Astrocyte of the spinal cord (primary cell): ENCODE results near the gene MS4A18.
"Not testable (repeated sequence)": the region's sequence is repeated elsewhere in the genome, so short reads cannot be mapped to it uniquely, and the experiment has no call there.

ENCODE experiments used
- DNase-seq: peaks from one replicate; pipeline ENCODE4 v3.0.0; 2011; ENCODE audit warnings: low read depth, low spot score
- H3K4me3 ChIP-seq: 2 replicates; pipeline ENCODE4 v1.5.1; 2011; ENCODE audit warnings: low read depth, mild to moderate bottlenecking, low read length, moderate library complexity
- CTCF ChIP-seq: IDR thresholded peaks from 2 replicates; pipeline ENCODE4 v1.5.1; 2012; ENCODE audit warnings: low read depth, mild to moderate bottlenecking, low read length, inconsistent platforms
- in situ Hi-C: cut with HindIII; loops from 2 replicates; pipeline ENCODE4 v1.10.0; 2017; ENCODE audit warnings: low sequenced_read_pairs

Gene MS4A18

GRCh38 chr11:60711276-60711675 is 13.2 kb upstream of the MS4A18 start:
- DNase-seq = no peak
- TF ChIP-seq CTCF = no peak
- in situ Hi-C loops = no loop called here
- no peak overlapping the region for H3K4me3 ChIP-seq

GRCh38 chr11:60713423-60713822 is 11.1 kb upstream of the MS4A18 start:
- DNase-seq, in situ Hi-C loops, H3K4me3 ChIP-seq: not testable (repeated sequence)

- DNase-seq = no peak
- in situ Hi-C loops = no loop called here
- TF ChIP-seq CTCF = no peak
- H3K4me3 ChIP-seq = no peak overlapping the region
Measured at GRCh38 chr11:60717956-60718355, 6.6 kb upstream of the MS4A18 start.

GRCh38 chr11:60718524-60719316 is 5.8 kb upstream of the MS4A18 start:
- no peak overlapping the region for H3K4me3 ChIP-seq
- in situ Hi-C loops = no loop called here
- no peak for TF ChIP-seq CTCF
- no peak for DNase-seq

- no peak for TF ChIP-seq CTCF
- in situ Hi-C loops = no loop called here
- DNase-seq = no peak
- H3K4me3 ChIP-seq = no peak overlapping the region
Measured at GRCh38 chr11:60719391-60719790, 5.1 kb upstream of the MS4A18 start.

GRCh38 chr11:60720460-60720859 is 4.1 kb upstream of the MS4A18 start:
- H3K4me3 ChIP-seq = no peak overlapping the region
- no peak for DNase-seq
- TF ChIP-seq CTCF = no peak
- in situ Hi-C loops = no loop called here

- in situ Hi-C loops = no loop called here
- no peak overlapping the region for H3K4me3 ChIP-seq
- no peak for TF ChIP-seq CTCF
- DNase-seq = no peak
Measured at GRCh38 chr11:60725592-60725991, 1.1 kb downstream of the MS4A18 start.
